AG10803 (cell line): Measurements from ENCODE around the gene SPSB1.

Experiments used
- DNase-seq: peaks from one replicate; pipeline ENCODE4 v3.0.0; 2010; ENCODE audit warnings: low read depth
- H3K4me3 ChIP-seq: 2 replicates; pipeline ENCODE4 v1.5.1; 2011; ENCODE audit warnings: mild to moderate bottlenecking, low read length, control low read depth
- CTCF ChIP-seq: conservative IDR thresholded peaks from 2 replicates; pipeline ENCODE4 v1.5.1; 2011; ENCODE audit warnings: mild to moderate bottlenecking, low read length, control low read depth, inconsistent platforms

Gene SPSB1

GRCh38 chr1:9292361-9293240 is at the start of gene SPSB1:
SPSB1 (plus strand) TSS chr1:9292894; CDS start chr1:9355892, 62,998 bp downstream.
- H3K4me3 ChIP-seq = peak within 1 kb of the TSS; percentile 98
- TF ChIP-seq CTCF = no peak; the same call in 1 of the 2 replicates
- peak; percentile 83 for DNase-seq

GRCh38 chr1:9243066-9243739 is 49.5 kb upstream of the SPSB1 start:
- DNase-seq = no peak
- TF ChIP-seq CTCF = no peak
- H3K4me3 ChIP-seq = no peak overlapping the region

GRCh38 chr1:9244501-9245229 is 48.0 kb upstream of the SPSB1 start:
- no peak overlapping the region for H3K4me3 ChIP-seq
- TF ChIP-seq CTCF = no peak
- no peak for DNase-seq

GRCh38 chr1:9245230-9245619 is 47.5 kb upstream of the SPSB1 start:
- TF ChIP-seq CTCF = no peak
- H3K4me3 ChIP-seq = no peak overlapping the region
- DNase-seq = no peak

- H3K4me3 ChIP-seq = no peak overlapping the region
- DNase-seq = no peak
- no peak for TF ChIP-seq CTCF
Measured at GRCh38 chr1:9245661-9246060, 47.0 kb upstream of the SPSB1 start.

GRCh38 chr1:9246215-9246614 is 46.5 kb upstream of the SPSB1 start:
- no peak for TF ChIP-seq CTCF
- no peak for DNase-seq
- no peak overlapping the region for H3K4me3 ChIP-seq
